HG02885 (cell line): ENCODE data around the gene METTL1.
A peak's percentile ranks its signal among the peaks of the same experiment; 100 is the strongest.
"Not testable (repeated sequence)": the region's sequence is repeated elsewhere in the genome, so short reads cannot be mapped to it uniquely, and the experiment has no call there.

Experiments used
- ATAC-seq: cut with Tn5 transposase; IDR thresholded peaks from one replicate; pipeline ENCODE4 v1.9.1; 2021; ENCODE audit warnings: mild to moderate bottlenecking; ENCODE audit not compliant: unreplicated experiment, poor library complexity

Gene METTL1

DNA sequence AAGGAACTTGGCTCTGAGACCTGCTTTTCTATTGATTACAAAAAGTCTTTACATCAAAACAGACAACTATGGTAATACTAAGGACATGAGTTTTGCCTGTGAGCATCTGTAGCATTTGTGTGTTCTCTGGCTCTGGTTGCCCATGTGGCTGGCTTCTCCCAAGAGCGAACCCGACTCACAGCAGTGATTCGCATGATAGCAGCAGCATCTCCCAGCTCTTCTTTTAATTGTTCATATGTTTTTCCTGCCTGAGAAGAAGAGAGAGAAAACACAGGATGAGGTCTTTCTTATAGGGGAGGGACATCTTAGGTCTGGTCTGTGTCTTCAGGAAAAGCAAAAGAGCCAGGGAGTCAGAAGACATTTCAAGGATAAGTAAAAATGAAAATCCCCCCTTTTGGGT, 29.1 kb upstream of the METTL1 start:
- no peak for ATAC-seq

DNA sequence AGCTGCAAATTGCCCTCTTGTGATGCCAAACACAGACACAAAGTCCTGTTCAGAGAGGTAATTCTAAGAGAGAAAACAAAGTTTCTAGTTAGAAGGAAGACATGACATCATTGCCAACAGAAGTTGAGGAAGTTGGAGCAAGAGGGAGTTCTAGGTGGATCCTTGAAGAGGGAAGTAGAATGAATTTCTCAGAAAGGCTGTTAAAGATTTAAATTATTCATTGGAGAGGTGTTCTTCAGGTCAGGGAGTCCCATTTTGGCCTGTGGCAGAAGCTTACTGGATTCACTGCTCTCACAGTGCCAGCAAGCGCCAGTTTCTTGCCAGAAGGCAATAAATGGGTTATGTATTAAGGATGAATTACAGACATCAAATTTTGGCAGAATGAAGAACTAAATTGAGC, 26.0 kb upstream of the METTL1 start:
- ATAC-seq, result no peak

DNA sequence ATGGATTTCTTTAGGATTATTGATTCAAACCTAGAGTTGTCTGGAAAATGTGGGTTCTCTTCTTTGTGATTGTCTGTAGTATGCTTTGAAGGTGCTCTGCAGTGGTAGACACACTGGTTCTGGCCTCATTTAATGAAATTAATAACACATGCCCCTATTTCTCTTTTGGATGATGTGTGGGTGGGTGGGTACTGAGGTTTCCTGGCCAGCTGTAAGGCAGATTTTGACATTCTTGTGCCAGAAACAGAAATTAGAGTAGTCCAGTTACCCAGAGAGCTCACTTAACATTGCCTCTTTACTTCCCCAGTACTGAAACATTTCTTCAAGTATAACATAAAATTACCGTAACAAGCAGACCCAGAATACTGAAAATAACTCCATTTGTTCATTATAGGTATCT, 25.1 kb upstream of the METTL1 start:
- ATAC-seq, result no peak

DNA sequence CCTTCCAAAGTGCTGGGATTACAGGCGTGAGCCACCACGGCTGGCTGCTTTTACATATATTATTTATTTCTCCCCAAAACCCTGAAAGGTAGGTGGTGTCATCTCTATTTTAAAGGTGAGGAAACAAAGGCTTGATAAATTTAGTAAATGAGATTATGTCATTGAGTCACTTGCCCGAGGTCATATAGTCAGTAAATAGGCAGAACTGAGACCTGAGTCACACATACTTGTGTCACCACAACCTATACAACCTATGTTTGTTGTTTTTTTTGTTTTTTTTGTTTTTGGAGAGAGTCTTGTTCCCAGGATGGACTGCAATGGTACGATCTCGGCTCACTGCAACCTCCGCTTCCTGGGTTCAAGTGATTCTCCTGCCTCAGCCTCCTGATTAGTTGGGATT, 23.4 kb upstream of the METTL1 start:
- no peak for ATAC-seq

DNA sequence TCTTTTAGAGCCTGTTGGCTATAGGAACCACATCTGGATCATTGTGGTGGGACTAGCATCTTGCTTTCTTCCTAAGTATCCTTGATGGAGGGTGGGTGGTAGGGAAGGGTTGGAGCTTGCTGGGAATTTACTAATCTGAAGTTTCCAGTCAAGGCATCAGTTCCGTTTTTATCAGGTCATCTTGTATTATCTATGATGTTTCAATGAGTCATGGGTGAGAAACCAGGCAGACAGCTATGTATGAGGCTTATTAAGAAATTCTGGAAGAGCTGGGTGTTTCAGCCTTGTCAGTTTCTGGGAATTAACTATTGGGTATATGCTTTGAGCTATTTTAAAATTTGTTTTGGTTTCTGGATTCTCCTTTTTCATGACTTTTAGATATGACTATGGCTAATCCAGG, 22.0 kb upstream of the METTL1 start:
- no peak for ATAC-seq

DNA sequence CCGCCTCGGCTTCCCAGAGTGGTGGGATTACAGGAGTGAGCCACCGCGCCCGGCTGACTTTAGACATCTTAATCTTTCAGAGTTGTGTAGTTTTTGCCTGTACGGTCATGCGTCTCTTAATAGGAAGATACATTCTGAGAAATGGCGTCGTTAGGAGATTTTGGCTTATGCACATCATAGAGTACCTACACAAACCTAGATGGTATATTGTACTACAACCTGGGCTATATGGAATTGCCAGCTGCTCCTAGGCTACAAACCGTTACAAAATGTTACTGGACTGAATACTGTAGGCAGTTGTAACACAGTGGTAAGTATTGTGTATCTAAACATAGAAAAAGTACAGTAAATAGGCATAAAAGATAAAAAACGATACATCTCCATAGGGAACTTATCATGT, 12.0 kb upstream of the METTL1 start:
- ATAC-seq, result no peak

DNA sequence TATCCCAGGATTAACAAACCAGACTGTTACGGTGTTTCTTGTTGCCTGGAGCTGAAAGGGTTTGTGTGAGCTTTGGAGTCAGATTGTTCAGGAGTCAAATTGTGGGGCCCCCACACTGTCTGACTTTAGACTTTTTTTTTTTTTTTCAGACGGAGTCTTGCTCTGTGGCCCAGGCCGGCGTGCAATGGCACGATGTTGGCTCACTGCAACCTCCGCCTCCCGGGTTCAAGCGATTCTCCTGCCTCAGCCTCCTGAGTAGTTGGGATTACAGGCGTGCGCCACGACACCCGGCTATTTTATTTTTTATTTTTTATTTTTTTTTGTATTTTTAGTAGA, 11.5 kb upstream of the METTL1 start:
- ATAC-seq, result no peak

DNA sequence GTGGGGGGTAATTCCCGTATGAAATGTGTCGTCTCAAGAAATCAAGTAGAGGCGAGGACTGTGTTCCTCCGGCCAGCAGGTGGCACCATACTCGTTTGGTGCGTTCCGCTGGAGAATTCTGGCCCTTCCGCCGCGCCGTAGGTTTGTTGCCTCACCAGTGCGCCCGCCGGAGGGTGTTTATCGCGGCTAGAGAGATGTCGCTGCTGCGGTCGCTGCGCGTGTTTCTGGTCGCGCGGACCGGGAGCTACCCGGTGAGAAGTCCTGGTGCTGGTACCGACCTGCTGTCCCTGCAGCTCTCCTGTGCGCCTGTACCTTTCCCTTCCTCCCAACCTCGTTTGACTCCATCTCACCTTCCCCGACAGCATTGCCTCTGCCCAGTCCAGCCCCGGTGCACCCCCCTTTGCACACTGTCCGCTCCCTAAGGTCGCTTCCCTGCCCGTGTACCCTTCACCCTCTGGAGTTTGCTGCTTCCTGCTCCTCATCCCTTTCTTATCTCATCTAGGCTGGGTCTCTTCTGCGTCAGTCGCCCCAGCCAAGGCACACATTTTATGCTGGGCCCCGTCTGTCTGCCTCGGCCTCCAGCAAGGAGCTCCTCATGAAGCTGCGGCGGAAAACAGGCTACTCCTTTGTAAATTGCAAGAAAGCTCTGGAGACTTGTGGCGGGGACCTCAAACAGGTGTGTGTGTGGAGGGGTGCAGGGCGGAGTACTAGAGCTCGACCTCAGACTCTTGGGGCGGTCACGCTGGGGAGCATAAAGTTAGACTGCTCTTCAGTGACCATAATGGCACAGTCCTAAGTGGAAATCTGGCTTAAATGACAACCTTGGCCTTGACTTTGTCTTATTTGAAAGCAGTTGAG, 10.9 kb upstream of the METTL1 start, which contains the start of gene TSFM:
TSFM (plus strand) TSS at position 180 of the 858 bp plus-strand sequence; CDS start at position 195, 15 bp downstream.
- peak; percentile 85 for ATAC-seq

DNA sequence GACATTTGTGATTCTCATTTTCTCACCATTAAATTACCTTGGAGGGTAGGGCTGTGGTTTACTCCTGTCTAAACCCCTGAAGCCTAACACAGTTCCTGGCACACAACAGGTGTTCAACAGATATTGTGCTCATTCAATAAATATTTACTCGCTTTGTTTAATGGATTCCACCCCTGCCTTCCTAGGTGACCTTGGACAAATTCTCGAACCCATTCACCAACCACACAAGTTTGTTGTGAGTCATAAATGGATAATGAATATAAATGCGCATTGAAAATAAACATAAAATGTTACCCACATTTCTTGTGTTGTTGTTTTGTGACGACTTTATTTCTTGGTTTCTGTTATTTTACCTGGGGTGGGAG, 10.3 kb upstream of the METTL1 start:
- peak; percentile 11 for ATAC-seq

DNA sequence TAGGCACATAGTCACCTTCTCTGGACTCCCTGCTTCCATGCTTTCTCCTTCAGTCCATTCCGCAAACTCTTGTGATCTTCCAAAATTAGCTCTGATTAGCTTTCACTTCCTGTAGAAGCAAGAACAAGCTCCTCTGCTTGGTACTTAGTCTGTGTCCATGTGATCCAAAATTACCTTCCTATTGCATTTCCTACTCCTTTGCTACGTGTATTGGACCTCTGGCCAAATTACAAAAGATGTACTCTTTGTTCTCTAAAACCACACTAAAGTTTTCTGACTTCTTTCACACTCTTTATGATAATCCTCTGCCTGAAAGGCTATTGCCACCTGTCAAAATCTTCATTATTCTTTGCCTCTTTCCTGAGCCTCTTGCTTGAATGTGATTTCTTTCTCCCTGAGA, 9.9 kb upstream of the METTL1 start:
- no peak for ATAC-seq

DNA sequence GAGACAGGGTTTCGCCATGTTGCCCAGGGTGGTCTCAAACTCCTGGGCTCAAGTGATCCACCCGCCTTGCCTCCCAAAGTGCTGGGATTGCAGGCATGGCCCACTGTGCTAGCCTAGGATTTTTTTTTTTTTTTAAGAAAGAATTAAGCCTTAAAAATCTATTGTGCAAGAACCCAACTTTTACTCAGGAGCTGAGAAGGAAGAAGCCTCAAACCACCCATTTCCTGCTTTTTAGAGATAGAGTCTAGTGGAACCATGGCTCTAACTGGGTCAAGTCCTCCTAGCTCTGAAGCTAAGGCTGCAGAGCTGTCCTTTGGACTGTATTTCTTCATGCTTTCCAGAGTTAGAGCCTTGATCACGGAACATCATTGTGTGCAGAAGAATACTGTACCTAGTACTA, 9.3 kb upstream of the METTL1 start:
- no peak for ATAC-seq

DNA sequence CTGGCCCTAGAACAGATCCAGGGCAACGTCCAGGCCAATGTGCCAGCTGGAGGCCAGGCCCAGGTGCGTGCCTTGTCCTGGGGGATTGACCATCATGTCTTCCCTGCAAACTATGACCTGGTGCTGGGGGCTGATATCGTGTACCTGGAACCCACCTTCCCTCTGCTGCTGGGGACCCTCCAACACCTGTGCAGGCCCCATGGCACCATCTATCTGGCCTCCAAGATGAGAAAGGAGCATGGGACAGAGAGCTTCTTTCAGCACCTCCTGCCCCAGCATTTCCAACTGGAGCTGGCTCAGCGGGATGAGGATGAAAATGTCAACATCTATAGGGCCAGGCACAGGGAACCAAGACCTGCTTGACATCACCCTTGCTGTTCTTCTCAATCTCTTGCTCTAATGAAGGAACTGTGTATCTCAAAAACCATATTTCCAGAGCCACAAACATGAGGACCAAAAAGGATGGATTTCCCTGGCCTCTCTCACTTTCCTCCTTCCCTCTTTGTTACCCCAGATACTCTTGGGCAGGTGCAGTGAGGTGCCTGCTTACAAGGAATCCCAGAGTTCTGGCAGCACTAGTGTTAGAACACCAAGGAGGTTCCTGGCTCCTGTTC, 8.5 kb upstream of the METTL1 start:
- ATAC-seq, result no peak

DNA sequence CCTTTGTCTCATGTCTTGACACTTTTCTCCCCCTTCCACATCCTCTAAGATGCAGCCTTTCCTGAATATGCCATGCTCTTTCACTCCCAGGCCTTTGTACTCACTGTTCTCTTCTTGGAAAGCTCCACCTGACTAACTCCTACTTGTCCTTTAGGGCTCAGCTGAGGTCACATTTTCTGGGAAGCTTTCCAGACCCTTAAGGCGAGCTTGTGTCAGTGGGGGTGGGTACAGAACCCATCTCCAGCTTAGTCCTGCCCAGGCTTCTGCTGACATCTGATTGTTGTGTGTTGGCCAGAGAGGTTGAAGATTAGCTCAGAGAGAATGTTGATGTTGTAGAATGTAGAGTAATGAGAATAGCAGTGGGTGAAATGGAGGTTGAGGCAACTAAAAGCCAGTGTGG, 7.8 kb upstream of the METTL1 start:
- ATAC-seq, result no peak

DNA sequence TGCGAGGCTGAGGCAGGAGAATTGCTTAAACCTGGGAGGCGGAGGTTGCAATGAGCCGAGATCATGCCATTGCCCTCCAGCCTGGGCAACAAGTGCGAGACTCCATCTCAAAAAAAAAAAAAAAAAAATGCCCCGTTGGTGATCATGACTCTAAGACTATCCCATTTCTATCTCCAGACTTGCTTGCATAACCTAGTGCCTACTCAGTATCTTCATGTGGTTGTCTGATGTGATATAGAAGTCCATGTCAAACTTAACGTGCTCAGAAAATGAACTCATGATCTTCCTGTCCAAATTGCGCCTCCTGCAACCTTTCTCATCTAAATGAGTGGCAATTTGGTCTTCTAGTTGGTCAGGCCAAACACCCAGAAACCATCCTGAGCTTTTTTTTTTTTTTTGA, 6.0 kb upstream of the METTL1 start:
- no peak for ATAC-seq

DNA sequence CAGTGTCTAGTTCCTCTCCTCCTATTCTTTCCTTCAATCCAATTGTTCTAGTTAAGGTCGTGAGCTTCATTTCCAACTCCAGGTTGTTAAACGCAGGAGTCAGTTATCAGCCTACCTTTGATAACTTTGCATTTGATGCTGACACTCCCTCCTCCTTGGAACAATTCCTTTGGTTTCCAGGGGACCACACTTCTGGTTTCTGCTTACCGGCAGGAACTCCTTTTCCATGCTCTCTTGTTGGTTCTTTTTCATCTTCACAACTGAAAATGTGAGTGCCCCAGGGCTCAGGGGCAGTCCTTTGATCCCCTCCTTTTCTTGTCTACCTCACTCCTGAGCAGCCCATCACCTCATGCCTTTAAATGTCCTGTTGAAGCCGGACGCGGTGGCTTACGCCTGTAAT, 5.5 kb upstream of the METTL1 start:
- ATAC-seq, result no peak

DNA sequence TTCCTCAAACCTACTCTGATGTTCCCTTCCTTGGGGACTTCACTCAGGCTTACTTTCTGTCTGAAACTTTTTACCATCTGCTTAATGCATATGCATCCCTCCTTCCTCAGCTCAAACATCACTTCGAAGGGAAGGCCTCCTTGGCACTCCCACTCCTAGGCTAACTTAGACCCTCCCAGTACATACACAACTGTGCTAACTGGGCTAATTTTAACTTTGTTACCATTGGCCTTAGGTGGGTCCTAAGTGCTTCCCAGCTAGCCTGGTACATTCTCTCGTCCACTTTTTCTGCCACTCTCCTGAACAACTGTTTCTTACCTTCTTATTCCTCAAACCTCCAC, 4.3 kb upstream of the METTL1 start:
- no peak for ATAC-seq

DNA sequence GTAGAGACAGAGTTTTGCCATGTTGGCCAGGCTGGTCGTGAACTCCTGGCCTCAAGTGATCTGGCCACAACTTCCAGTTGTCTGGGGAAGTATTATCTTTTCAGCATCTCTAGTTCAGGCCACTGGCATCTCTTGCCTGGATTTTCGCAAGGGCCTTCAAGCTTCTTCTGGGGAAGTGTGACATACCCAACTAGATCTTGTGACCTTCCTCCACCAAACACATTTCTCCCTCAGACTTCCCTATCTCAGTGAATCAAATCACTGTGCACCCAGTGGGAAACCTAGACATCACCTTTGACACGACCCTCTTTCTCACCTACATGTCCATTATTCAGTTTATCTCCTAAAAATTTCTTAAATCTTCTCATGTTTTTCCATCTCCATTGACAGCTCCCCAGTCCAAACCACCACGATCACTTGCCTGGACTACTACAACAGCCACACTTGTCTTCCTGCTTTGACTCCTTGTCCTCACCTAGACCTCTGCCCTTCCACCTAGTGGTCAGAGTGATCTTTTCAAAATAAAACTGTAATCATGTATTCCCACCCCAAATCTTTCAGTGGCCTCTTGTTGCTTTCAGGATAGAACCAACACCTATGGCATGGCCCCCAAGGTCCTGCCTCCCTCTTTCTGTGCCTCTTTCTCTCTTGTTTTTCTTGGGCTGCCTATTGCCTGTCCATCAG, 3.8 kb upstream of the METTL1 start:
- no peak for ATAC-seq

DNA sequence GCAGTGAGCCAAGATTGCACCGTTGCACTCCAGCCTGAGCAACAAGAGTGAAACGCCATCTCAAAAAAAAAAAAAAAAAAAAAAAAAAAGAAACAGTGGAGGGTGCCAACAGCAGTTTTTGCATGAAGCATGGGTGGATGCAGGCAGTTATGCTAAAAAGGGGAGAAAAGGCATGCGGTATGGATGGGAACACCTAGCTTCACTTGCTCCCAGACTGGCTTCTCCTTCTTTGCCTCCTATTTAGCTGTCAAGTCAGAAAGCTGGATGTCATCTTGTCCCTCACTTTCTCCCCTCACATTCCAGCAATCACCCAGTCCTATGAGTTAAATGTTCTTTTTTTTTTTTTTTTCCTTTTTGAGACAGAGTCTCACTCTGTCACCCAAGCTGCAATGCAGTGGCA, 3.1 kb upstream of the METTL1 start:
- no peak for ATAC-seq

DNA sequence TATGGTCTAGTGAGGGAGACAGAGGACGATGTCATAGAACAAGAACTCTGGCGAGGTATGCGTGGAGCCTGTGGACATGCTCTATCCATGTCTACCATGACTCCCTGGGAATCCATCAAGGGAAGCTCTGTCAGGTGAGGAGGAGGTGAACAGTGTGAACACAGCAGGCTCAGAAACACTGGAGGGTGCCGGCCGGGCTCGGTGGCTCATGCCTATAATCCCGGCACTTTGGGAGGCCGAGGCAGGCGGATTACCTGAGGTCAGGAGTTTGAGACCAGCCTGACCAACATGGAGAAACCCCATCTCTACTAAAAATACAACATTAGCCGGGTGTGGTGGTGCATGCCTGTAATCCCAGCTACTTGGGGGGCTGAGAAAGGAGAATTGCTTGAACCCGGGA, 2.7 kb upstream of the METTL1 start:
- ATAC-seq, result not testable (repeated sequence)

DNA sequence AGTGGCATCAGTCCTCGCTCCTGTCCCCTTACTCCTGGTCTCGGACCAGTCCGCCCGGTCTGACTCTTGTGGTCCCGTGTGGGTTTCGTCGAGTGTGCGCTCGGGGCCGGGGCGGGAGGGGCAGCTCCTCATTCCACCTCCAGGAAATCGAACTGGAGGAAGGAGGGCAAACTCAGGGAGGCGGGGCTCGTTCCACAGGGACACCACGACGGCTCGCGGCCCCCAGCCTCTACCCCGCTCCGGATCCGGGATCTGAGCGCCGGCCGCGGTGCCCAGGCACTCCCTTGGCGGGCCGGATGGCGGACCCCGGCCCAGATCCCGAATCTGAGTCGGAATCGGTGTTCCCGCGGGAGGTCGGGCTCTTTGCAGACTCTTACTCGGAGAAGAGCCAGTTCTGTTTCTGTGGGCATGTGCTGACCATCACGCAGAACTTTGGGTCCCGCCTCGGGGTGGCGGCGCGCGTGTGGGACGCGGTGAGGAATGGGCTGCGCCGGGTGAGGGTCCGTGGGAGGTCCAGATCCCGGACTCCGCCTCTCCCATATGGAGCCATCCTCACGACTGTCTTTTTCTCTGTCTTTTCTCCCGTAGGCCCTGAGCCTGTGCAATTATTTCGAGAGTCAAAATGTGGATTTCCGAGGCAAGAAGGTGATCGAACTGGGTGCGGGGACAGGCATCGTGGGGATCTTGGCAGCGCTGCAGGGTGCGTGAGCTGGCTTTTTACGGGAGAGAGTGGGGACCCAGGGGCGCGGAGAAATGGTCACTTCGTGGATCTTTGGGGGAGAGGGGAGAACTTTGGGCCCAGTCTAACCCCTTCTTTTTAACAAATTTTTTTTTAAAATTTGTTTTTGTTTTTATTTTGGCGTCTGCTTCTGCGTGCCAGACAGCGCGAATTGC, 771 bp upstream of the METTL1 start, which contains the start of gene EEF1AKMT3:
EEF1AKMT3 (plus strand) TSS at position 186 of the 894 bp plus-strand sequence; CDS start at position 297, 111 bp downstream.
- ATAC-seq, result peak; percentile 4
